GM12878 (cell line): ENCODE measurements around the gene ZNF280A. TPM values are rescaled to one million over a fixed set of nuclear protein-coding genes. Genes with fewer than 3 reads are reported as not detected.

ENCODE experiments used
- ATAC-seq: fragments of 200-7000 bp; cut with Tn5 transposase; 3 replicates; pipeline ENCODE4 v1.9.1; 2020; ENCODE audit warnings: mild to moderate bottlenecking, moderate library complexity
- BruUV-seq: library from RNA; stranded (reverse); fragments of 400-500 nt; replicated peaks from 2 replicates; lab custom pipeline; 2021; lab: Mats Ljungman, UMichigan
- CTCF ChIA-PET: fragments of 300-600 bp; sonication (Branson Sonifier 250); formaldehyde crosslinking; extraction: SDS; loops from one replicate; lab custom pipeline; 2021; ENCODE audit warnings: inconsistent platforms; lab: Yijun Ruan, JAX
- POLR2A ChIA-PET: fragments of 350-600 bp; formaldehyde crosslinking; extraction: SDS; loops from one replicate; lab custom pipeline; 2021; ENCODE audit warnings: inconsistent platforms; lab: Charles Lee
- RAD21 ChIA-PET: fragments of 300-600 bp; sonication (Branson Sonifier 250); formaldehyde crosslinking; loops from one replicate; lab custom pipeline; 2023; ENCODE audit warnings: antibody characterized with exemption; ENCODE audit not compliant: unreplicated experiment; lab: Charles Lee
- SMC1A ChIA-PET: fragments of 300-600 bp; sonication (Branson Sonifier 250); formaldehyde crosslinking; loops from one replicate; lab custom pipeline; 2023; ENCODE audit not compliant: unreplicated experiment, uncharacterized antibody; lab: Charles Lee
- DNase-seq: peaks from one replicate; pipeline ENCODE4 v3.0.0-alpha.2; 2011; ENCODE audit warnings: low read depth, low spot score
- FAIRE-seq: peaks from 3 replicates; lab custom pipeline; 2011; peaks lifted over from hg19 to GRCh38; lab: Jason Lieb, UNC
- H2AFZ ChIP-seq: 2 replicates; pipeline ENCODE4 v1.6.0; 2011; ENCODE audit warnings: low read depth, low read length, control low read depth; ENCODE audit not compliant: control insufficient read depth
- H3K27ac ChIP-seq: 2 replicates; pipeline ENCODE4 v1.5.1; 2011; ENCODE audit warnings: control low read depth; ENCODE audit not compliant: control insufficient read depth, insufficient read depth
- H3K27me3 ChIP-seq, 2 experiments: replicated peaks in 1 of 2; 2 replicates each; pipeline versions ENCODE4 v1.6.0 to v1.6.1; 2011; ENCODE audit warnings: low read length in 1 of 2; ENCODE audit not compliant: control insufficient read depth in 2 of 2, insufficient read depth in 2 of 2
- H3K36me3 ChIP-seq, 2 experiments: 2 replicates each; pipeline ENCODE4 v1.5.1; 2011; ENCODE audit warnings: low read length in 1 of 2; ENCODE audit not compliant: control insufficient read depth in 2 of 2, insufficient read depth in 2 of 2
- H3K4me1 ChIP-seq: 2 replicates; pipeline ENCODE4 v1.6.1; 2011; ENCODE audit warnings: mild to moderate bottlenecking, low read length, moderate library complexity, mixed read lengths; ENCODE audit not compliant: control insufficient read depth, insufficient read depth
- H3K4me2 ChIP-seq: 2 replicates; pipeline ENCODE4 v1.6.0; 2011; ENCODE audit warnings: control low read depth; ENCODE audit not compliant: control insufficient read depth, insufficient read depth
- H3K4me3 ChIP-seq: fragments of 200-600 bp; sonication (generic); 2 replicates; pipeline ENCODE4 v1.5.1; 2016
- H3K79me2 ChIP-seq: 2 replicates; pipeline ENCODE4 v1.6.0; 2011; ENCODE audit warnings: low read length; ENCODE audit not compliant: control insufficient read depth, insufficient read depth
- H3K9ac ChIP-seq: 2 replicates; pipeline ENCODE4 v1.8.0; 2011; ENCODE audit warnings: low read length, control low read depth, mixed read lengths; ENCODE audit not compliant: control insufficient read depth, insufficient read depth
- H3K9me3 ChIP-seq: replicated peaks from 3 replicates; pipeline ENCODE4 v1.5.1; 2011; ENCODE audit warnings: mild to moderate bottlenecking, low read length; ENCODE audit not compliant: control insufficient read depth, insufficient read depth
- H4K20me1 ChIP-seq: 2 replicates; pipeline ENCODE4 v1.6.0; 2011; ENCODE audit not compliant: control insufficient read depth, insufficient read depth
- ATF2 ChIP-seq: IDR thresholded peaks from 2 replicates; pipeline ENCODE4 v1.6.1; 2012; ENCODE audit warnings: low read length, inconsistent platforms
- CTCF ChIP-seq, 3 experiments: IDR thresholded peaks in 2 of 3; conservative IDR thresholded peaks in 1 of 3; 2 replicates each; pipeline ENCODE4 v1.5.1; 2011; ENCODE audit warnings: low read depth in 3 of 3, low read length in 3 of 3, mild to moderate bottlenecking in 3 of 3, control low read depth in 2 of 3, moderate library complexity in 2 of 3, inconsistent platforms in 1 of 3, mixed read lengths in 1 of 3; ENCODE audit not compliant: control insufficient read depth in 2 of 3, insufficient read depth in 1 of 3; ENCODE audit errors: extremely low read depth in 1 of 3
- EED ChIP-seq: sonication (generic); IDR thresholded peaks from 2 replicates; pipeline ENCODE4 v1.6.1; 2016; ENCODE audit warnings: antibody characterized with exemption, low read depth
- MEF2A ChIP-seq: IDR thresholded peaks from 2 replicates; pipeline ENCODE4 v1.6.1; 2011; ENCODE audit warnings: low read depth, mild to moderate bottlenecking, low read length, moderate library complexity; ENCODE audit not compliant: insufficient read depth
- MEF2B ChIP-seq: fragments of 450-650 bp; IDR thresholded peaks from 2 replicates; pipeline ENCODE4 v1.6.1; 2018; ENCODE audit warnings: mild to moderate bottlenecking, moderate library complexity; ENCODE audit not compliant: partially characterized antibody, poor library complexity, severe bottlenecking
- MYC ChIP-seq: IDR thresholded peaks from 2 replicates; pipeline ENCODE4 v1.6.1; 2011; ENCODE audit warnings: mild to moderate bottlenecking, low read length, moderate library complexity, inconsistent platforms; ENCODE audit not compliant: insufficient read depth, insufficient replicate concordance, insufficient read length, severe bottlenecking
- RAD21 ChIP-seq: IDR thresholded peaks from 2 replicates; pipeline ENCODE4 v1.6.1; 2011; ENCODE audit warnings: mild to moderate bottlenecking, low read depth, low read length, moderate library complexity; ENCODE audit not compliant: insufficient read depth
- RUNX3 ChIP-seq: IDR thresholded peaks from 2 replicates; pipeline ENCODE4 v1.6.1; 2012; ENCODE audit warnings: low read length, inconsistent platforms
- SIX5 ChIP-seq: IDR thresholded peaks from 2 replicates; pipeline ENCODE4 v1.6.1; 2011; ENCODE audit warnings: mild to moderate bottlenecking, low read depth, low read length, moderate library complexity; ENCODE audit not compliant: severe bottlenecking
- SMC3 ChIP-seq: IDR thresholded peaks from 2 replicates; pipeline ENCODE4 v1.6.1; 2011; ENCODE audit warnings: low read length, improper control_type of control experiment, borderline replicate concordance
- WGBS: methylation state at CpG from one replicate; pipeline ENCODE4 v1.1.6; 2016; ENCODE audit warnings: low lambda C conversion rate; ENCODE audit not compliant: insufficient replicate concordance, insufficient coverage; ENCODE audit errors: missing lambda C conversion rate; 5-methylcytosine and 5-hydroxymethylcytosine counted together
- in situ Hi-C: fragments of 300-500 bp; cut with MboI; formaldehyde crosslinking; loops from 9 replicates; pipeline ENCODE4 v1.14.3; 2018; ENCODE audit warnings: mixed read lengths
- intact Hi-C: fragments of 100-400 bp; cut with micrococcal nuclease; formaldehyde crosslinking; loops from one replicate; pipeline ENCODE4 v1.14.2; 2022; ENCODE audit not compliant: unreplicated experiment
- polyA plus RNA-seq, 11 experiments: library from polyadenylated mRNA; depleted of rRNA in 4 of 11; unstranded in 6 of 11; stranded (reverse) in 5 of 11; fragments of >200 nt; fragmentation: Nextera tagmentation in 4 of 11; fragmentation: Illumina TruSeq in 1 of 11; extraction: Ambion mirVana in 4 of 11; extraction: Trizol in 1 of 11; gene quantifications; 1 replicate in 1 of 11; 2 replicates in 10 of 11; pipeline versions ENCODE4 v1.2.1 to v1.2.3, GENCODE V29; 2011 to 2016; ENCODE audit warnings: inconsistent platforms in 2 of 11, missing spikeins in 2 of 11, low read depth in 1 of 11
- total RNA-seq, 4 experiments: library from RNA; depleted of rRNA in 3 of 4; stranded (reverse); fragments of >200 nt in 3 of 4; fragmentation: Illumina TruSeq in 1 of 4; extraction: Trizol in 1 of 4; gene quantifications; 2 replicates each; pipeline versions ENCODE4 v1.2.1 to v1.2.3, GENCODE V29; 2013 to 2021

ZNF280A gene
- total and polyA plus RNA-seq, 10 of the 15 experiments (the other 5 are each of a cell fraction or from before 2014, with no cell fraction given), result 0.03 to 0.06 TPM; not detected in 8

GRCh38 chr22:22552630-22553029 lies 32.6 kb upstream of the ZNF280A start:
- Histone ChIP-seq H3K27ac (no peak overlapping the region), H3K4me2 (no peak overlapping the region), H3K9me3 (no peaks in the 10 kb centered on the region), H4K20me1 (no peaks in the 10 kb centered on the region), H3K9ac (no peak overlapping the region), H3K4me3 (no peak overlapping the region), H3K4me1 (0 out of 2 replicates have a peak, but pooled peaks cover 4% of the 10 kb centered on the region), H3K79me2 (no peaks in the 10 kb centered on the region), H3K36me3 (no peaks in the 10 kb centered on the region), H3K27me3 (no peaks in the 10 kb centered on the region), H2AFZ (no peak overlapping the region)
- TF ChIP-seq EED (no peak; the same call in 1 of the 2 replicates), RUNX3 (peak; percentile 18; the same call in 1 of the 2 replicates), CTCF (IDR thresholded peaks at IDR 0.05 in 2 of 3, conservative IDR thresholded peaks at IDR 0.05 in 1 of 3; ENCODE audit: control insufficient read depth in 2 of 3, extremely low read depth in 1 of 3, insufficient read depth in 1 of 3, low read depth in 3 of 3, low read length in 3 of 3) (peak in 2 of 3 experiments; percentile 26 to 33; a peak in 3 of 6 replicates), RAD21 (peak; percentile 44), MYC (no peak), MEF2A (no peak), SMC3 (peak; percentile 32; the same call in 1 of the 2 replicates), SIX5 (no peak), MEF2B (no peak), ATF2 (no peak)
- BruUV-seq, result no TSS peak
- ChIA-PET CTCF (interaction anchor here (0.7 to 3.5 kb wide), 4 partner anchors 32 to 122 kb away, joined by 3 to 21 read pairs (median 4); partner anchors contain the start of gene ZNF280A), SMC1A (interaction anchor here (1.0 to 1.8 kb wide), 3 partner anchors 30 to 89 kb away, joined by 3 to 6 read pairs (median 5); partner anchors contain the start of gene ZNF280B), POLR2A (no interaction called here), RAD21 (interaction anchor here (0.7 to 1.1 kb wide), 5 partner anchors 9 to 143 kb away, joined by 3 to 7 read pairs (median 3); partner anchors contain the start of gene ZNF280B)
- WGBS, result 43% methylated on average over 4 of the region's 4 CpGs
- in situ Hi-C loops (no loop called here), intact Hi-C loops (loop anchor here (10.0 kb wide), 1 partner anchor 128 kb away; no protein-coding TSS in a partner anchor)
- ATAC-seq, result peak; percentile 33
- FAIRE-seq, result peak; percentile 52
- DNase-seq, result no peak
